Activated naive CD8-positive, alpha-beta T cell treated with anti-CD3 and anti-CD28 coated beads, Interleukin-2, amount 50 U/mL, for 16 hours (primary cell): ENCODE measurements around the gene SLC16A1.
A peak's percentile ranks its signal among the peaks of the same experiment; 100 is the strongest.
"Not testable (repeated sequence)": the region's sequence is repeated elsewhere in the genome, so short reads cannot be mapped to it uniquely, and the experiment has no call there.

ENCODE experiments used
- DNase-seq: peaks from one replicate; pipeline ENCODE4 v3.0.0-alpha.2; 2020; ENCODE audit warnings: low read depth, low spot score

The SLC16A1 gene

GRCh38 chr1:112955773-112956543 lies at the start of gene SLC16A1:
Gene SLC16A1, minus strand, starts transcription at chr1:112956196. Its CDS starts 26,888 bp downstream, at chr1:112929308.
- peak; percentile 75 for DNase-seq

DNA sequence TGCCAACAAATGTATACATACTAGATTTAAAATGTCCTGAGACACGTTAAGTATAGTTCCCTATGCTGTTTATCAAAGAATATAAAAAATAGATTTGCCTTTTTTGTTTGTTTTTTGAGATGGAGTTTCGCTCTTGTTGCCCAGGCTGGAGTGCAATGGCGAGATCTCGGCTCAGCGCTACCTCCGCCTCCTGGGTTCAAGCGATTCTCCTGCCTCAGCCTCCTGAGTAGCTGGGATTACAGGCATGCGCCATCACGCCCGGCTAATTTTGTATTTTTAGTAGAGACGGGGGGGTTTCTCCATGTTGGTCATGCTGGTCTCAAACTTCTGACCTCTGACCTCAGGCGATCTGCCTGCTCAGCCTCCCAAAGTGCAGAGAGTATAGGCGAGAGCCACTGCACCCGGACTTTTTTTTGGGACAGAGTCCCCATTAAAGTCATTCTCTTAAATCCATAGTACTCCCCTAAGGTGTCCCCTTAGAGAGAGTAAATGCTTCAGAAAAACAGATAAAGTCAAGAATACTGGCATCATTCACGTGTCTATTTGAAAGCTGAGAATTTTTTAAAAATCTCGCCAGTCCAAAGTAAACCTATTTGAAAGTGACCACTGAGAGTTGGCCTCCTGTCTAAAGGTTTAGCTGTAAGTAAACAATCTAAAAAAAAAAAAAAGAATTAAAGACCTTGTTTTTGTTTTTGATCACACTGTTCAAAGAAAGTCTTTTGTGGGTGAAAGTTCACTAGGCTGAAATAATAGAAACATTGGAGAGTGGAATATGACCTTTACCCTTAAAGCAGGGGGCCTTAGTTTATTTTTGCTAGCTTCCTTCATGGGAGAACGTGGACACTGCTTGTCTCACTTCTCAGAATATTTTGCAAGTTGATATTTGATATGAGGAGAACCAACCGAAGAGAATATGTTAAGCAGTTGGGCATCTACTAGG lies 48.0 kb upstream of the SLC16A1 start:
- DNase-seq = no peak

DNA sequence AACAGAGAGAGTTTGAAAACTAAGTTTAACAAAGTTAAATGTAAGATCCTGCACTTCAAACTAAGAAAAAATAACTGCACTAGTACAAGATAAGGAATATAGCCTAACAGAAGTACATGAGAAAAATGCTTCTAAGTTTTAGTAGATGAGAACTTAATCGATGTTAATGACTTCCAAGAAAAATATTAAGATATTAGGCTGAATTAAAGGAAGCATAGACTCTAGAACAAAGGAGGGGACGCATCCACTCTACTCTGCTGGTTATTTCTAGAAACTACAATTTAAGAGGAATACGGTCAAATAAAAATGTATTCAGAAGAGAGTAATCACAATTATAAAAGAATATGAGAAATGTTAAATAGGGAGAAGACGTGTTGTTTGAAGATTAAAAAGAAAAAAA lies 46.3 kb upstream of the SLC16A1 start:
- no peak for DNase-seq

DNA sequence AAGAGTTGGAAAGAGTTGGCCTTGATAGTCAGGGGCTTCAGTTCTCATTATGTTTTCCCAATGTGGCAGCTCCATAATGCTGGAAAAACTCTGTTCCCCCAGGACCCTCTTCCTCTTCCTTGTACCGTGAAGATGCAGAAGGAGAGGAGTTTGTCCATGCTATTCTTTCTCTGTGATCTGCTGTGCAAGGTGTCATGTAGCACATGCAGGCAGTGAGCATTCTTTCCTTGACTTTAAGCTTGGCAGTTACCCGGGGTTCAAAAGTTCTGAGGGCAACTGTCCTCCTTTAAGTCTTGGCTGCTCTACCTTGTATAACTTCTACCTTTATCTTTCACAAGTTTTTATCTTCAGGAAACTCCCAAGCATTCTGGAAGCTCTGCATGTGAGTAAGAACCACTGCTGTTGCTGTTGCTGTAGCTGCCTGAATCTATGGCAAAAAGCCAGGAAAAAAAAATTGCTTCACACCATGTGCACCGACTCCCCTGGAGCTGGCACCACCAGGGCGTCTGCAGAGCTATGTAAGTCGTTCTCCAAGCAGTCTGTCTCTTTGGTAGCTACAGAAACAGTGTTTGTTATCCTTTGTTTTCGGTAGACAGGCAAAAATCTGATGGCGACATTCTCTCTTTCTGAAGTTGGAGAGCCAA lies 42.7 kb upstream of the SLC16A1 start:
- DNase-seq = no peak

- DNase-seq = no peak
Measured at GRCh38 chr1:112997781-112998180, 41.8 kb upstream of the SLC16A1 start.

- no peak for DNase-seq
Measured at GRCh38 chr1:112995890-112996289, 39.9 kb upstream of the SLC16A1 start.

- DNase-seq = not testable (repeated sequence)
Measured at GRCh38 chr1:112995021-112995420, 39.0 kb upstream of the SLC16A1 start.

- no peak for DNase-seq
Measured at GRCh38 chr1:112992780-112993179, 36.8 kb upstream of the SLC16A1 start.

GRCh38 chr1:112991402-112992120 lies 35.6 kb upstream of the SLC16A1 start:
- no peak for DNase-seq

DNA sequence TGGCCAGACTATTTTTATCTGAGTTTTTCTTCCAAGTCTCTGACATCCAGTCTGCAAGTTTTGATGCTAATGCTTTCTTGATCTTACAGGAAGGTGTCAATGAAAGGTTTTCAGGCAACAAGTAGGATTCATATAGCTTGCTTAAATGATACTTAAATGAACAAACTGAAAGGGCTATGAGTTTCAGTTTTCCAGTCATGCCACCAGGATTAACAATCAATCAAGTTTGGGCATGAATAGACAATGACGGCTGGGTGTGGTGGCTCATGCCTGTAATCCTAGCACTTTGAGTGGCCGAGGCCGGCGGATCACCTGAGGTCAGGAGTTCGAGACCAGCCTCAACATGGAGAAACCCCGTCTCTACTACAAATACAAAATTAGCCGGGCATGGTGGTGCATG lies 34.3 kb upstream of the SLC16A1 start:
- DNase-seq = no peak

DNA sequence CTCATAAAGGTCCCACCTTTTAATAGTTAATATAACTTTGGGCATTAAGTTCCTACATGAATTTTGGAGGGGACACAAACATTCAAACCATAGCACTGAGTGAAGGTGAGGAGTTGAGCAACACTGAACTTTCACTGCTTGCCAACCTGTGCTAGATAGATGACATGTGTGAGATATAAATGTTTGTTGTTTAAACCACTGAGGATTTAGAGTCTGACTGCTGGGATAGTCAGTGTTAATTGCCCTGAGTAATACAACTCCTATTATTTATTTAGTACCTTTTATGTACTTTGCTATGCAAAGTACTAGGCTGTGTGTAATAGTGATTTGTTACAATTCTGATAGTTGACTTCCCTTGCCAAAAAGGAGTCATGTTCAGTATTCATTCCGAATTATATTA lies 32.4 kb upstream of the SLC16A1 start:
- no peak for DNase-seq

GRCh38 chr1:112985123-112985522 lies 29.1 kb upstream of the SLC16A1 start:
- no peak for DNase-seq

- DNase-seq = no peak
Measured at GRCh38 chr1:112983537-112984131, 27.6 kb upstream of the SLC16A1 start.

- DNase-seq = no peak
Measured at GRCh38 chr1:112982853-112983536, 27.0 kb upstream of the SLC16A1 start.

DNA sequence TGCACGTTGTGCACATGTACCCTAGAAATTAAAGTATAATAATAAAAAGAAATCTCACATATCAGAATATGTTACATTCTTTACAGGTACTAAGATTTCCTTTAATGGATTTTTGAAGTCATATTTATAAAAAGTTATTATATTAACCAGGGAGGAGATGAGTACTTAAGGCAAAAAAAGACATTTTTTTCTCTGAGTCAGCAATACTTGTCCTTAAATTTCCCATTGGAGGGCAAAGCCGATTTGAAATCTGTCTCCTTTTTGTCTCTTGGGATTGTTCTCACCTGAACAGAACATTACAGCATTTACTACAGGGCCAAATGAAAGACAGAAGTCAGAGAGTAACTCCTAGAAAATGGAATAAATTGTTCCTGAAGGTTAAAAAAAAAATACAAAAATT lies 26.3 kb upstream of the SLC16A1 start:
- no peak for DNase-seq

GRCh38 chr1:112981834-112982233 lies 25.8 kb upstream of the SLC16A1 start:
- not testable (repeated sequence) for DNase-seq

GRCh38 chr1:112981426-112981825 lies 25.4 kb upstream of the SLC16A1 start:
- no peak for DNase-seq

DNA sequence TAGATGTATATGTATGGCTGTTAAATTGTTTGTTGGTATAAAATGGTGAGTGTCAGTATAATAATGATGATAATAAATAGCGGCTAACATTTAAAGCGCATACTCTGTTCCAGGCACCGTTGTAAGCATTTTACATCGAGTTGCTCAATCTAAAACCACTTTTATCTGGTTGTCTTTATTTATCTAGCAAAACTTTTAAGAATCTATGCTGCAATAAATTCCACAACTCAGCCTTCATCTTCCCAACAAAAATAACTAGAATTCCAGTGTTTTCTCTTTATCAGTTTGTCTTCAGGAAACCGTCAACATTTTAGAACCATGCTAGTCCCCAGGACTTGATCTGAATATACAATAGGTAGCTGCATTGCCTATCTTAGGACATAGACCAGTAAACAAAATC lies 19.3 kb upstream of the SLC16A1 start:
- DNase-seq = no peak

GRCh38 chr1:112974646-112975045 lies 18.6 kb upstream of the SLC16A1 start:
- no peak for DNase-seq

- DNase-seq = no peak
Measured at GRCh38 chr1:112973788-112974187, 17.8 kb upstream of the SLC16A1 start.
